Mucosa of stomach (tissue), 1 donor: ENCODE data around the gene MYO1F.

ENCODE experiments used
- H3K27me3 ChIP-seq: one replicate; pipeline ENCODE4 v1.7.0; 2013; ENCODE audit warnings: mild to moderate bottlenecking, low read length; ENCODE audit not compliant: control insufficient read depth, insufficient read depth
- H3K36me3 ChIP-seq: one replicate; pipeline ENCODE4 v1.7.0; 2013; ENCODE audit warnings: low read length; ENCODE audit not compliant: control insufficient read depth, insufficient read depth
- H3K4me1 ChIP-seq: one replicate; pipeline ENCODE4 v1.7.0; 2013; ENCODE audit warnings: mild to moderate bottlenecking, low read length; ENCODE audit not compliant: control insufficient read depth, insufficient read depth
- H3K4me3 ChIP-seq: one replicate; pipeline ENCODE4 v1.7.0; 2013; ENCODE audit warnings: low read length
- H3K9ac ChIP-seq: one replicate; pipeline ENCODE4 v1.7.0; 2013; ENCODE audit warnings: mild to moderate bottlenecking, low read length, moderate library complexity
- H3K9me3 ChIP-seq: one replicate; pipeline ENCODE4 v1.7.0; 2013; ENCODE audit warnings: mild to moderate bottlenecking, low read length, moderate library complexity; ENCODE audit not compliant: control insufficient read depth
- donor health status: Pancreatic carcinoma.

The MYO1F gene

DNA sequence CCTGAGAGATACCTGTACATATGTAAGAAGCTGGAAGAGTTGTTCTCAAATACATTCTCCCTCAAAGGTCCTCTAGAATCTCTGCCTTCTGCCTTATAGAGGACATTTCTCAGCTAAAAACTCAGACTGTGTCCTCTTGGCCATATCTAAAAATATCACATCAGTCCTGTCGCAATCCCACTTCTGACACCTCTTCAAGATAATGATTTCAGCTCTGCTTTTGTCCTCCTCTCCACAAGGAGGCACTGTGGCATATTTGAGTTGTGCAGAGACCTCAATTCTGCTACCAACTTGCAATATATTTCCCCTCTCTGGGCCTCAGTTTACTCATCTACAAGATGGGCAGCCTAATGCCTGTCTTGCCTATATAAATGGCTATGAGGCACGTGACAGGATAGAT lies 16.7 kb upstream of the MYO1F start:
- H3K9me3 ChIP-seq = no peaks in the 10 kb centered on the region
- H3K36me3 ChIP-seq = no peaks in the 10 kb centered on the region
- H3K9ac ChIP-seq = no peak overlapping the region
- peaks cover 8% of the 10 kb centered on the region for H3K4me1 ChIP-seq
- H3K4me3 ChIP-seq = no peak overlapping the region
- H3K27me3 ChIP-seq = peaks cover 10% of the 10 kb centered on the region

DNA sequence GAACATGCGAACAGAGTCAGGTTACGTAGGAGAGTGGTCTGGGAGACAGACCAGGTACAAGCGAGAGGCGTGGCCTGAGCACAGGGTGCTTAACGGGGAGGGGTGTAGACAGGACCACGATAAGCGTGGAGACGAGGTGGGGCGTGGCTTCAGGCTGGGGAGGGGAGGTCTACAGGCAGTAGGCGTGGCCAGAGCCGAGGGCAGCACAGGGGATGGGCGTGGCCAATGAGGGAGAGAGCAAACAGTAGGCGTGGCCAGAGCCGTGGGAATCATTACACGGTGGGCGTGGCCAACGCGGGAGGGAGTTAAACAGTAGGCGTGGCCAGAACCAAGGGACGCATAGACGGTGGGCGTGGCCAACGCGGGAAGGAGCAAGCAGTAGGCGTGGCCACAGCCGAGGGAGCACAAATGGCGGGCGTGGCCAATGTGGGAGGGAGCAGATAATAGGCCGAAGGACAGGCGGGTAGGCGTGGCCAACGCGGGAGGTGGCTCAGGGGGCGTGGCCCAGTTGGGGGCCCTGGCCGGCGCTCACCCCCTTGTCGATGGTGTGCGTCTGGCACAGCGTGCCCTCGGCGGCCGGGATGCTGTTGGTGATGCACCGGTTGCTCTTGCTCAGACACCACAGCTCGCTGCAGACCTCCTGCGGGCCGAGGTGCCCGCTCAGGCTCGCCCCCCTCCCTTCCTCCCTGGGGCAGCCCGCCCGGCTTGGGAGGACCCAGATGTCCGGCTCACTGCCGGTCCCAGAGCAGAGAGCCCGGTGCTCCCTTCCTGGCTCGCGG lies 15.2 kb upstream of the MYO1F start:
- Histone ChIP-seq H3K9me3 (no peaks in the 10 kb centered on the region), H3K4me1 (peaks cover 8% of the 10 kb centered on the region), H3K36me3 (no peaks in the 10 kb centered on the region), H3K9ac (no peak overlapping the region), H3K27me3 (peaks cover 10% of the 10 kb centered on the region), H3K4me3 (no peak overlapping the region)

DNA sequence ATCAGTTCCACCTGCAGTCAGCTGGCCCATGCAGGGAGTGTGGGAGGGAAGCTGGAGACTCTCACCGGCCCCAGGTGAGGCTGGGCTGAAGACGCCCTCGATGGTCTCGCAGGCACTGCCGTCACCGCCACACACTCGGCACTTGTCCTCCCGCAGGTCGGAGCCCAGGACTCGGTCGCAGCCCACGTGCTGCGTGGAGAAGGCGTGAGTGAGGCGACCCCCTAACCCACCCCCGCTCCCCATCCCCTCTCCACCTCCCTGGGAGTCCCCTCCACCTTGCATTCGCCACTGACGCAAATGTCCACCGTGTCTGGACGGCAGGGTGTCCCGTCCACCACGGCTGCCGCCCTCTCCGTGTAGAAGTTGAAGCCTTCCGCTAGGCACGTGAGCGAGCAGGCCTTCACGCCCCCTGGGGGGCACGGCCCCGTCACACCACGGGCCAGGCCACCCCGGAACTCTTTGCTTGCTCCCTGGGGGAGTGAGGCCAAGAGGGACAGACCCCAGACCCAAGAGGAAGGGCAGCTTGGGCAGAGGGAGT lies 12.0 kb upstream of the MYO1F start:
- Histone ChIP-seq H3K9me3 (no peaks in the 10 kb centered on the region), H3K4me1 (peaks cover 8% of the 10 kb centered on the region), H3K36me3 (no peaks in the 10 kb centered on the region), H3K9ac (no peak overlapping the region), H3K27me3 (peaks cover 17% of the 10 kb centered on the region), H3K4me3 (no peak overlapping the region)

DNA sequence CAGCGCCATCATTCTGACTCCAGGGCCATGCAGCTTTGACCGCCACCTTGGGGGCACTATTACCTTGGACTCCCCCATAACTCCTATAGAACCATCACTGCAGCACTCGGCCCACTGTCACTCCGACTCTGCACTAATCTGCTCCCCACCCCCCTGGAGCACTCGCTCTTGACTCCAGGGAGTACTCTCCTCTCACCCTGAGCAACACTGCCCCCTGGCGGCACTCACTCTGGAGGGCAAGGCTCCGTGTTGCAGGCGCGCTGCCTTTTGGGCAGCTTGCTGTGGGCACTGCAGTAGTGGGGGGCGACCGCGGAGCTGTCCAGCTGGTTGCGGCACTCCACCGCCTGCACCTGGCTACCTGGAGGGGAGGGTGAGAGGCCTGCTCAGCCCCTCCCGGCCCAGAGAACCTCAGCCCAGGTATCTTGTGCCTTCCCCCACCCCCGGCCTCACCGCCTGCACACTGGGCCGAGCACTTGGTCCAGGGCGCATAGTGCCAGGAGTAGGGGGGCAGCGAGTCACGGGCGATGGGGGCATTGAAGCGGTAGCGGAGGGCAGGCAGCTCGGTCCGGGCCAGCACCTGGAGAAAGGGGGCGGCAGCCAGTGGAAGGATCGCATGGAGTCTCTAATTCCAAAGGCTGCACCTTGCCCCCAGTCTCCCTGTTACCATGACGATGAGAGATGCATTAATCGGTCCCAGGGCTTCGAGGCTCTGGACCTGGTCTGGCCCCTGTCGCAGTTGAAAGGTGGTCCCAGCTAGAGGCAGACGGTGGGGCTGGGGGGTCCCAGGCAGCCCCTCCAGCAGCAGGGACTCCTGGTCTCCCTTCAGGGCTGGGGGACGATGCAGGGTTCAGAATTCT lies 8.9 kb upstream of the MYO1F start:
- Histone ChIP-seq H3K27me3 (peaks cover 7% of the 10 kb centered on the region), H3K9ac (no peak overlapping the region), H3K36me3 (no peaks in the 10 kb centered on the region), H3K9me3 (no peaks in the 10 kb centered on the region), H3K4me1 (no peaks in the 10 kb centered on the region), H3K4me3 (no peak overlapping the region)

DNA sequence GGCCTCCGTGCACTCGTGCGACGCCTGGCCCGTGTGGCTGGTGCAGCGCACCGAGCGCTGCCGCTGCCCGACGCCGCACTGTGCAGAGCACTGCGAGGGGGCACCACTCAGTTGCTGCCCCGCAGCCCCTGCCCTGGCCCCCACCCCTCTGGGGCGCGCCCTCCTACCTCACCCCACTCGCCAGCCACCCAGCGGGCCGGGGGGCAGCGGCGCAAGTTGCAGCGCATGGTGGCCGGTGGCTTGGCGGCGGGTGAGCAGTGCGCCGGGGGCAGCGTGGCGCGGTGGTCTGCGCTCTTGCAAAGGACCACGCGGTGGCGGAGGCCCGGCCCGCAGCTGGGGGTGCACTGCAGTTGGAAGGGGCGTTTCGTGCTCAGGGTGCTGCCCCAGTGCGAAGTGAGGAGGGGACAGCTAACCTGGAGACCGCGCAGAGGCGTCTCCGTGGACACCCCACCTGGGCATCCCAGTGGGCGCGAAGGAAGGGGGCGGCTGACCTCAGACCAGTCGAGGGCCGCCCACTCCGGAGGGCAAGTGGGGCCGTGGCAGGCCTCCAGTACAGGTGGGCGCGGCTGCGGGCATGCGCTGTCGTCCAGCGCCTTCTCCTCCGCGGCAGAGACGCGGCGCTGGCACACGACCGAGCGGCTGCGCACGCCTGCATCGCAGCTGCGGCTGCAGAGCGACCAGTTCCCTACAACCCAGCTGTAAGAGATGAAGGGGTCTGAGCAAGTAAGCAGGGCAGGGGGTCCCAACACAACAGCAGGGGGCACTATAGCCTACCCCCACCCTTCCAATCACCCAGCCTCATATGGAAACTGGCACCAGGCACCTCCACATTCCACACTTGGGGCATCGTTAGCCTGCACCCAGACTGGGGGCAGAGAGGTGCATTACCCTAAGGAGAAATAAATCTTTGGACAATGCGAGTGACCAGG lies 8.0 kb upstream of the MYO1F start:
- Histone ChIP-seq H3K36me3 (no peaks in the 10 kb centered on the region), H3K9me3 (no peaks in the 10 kb centered on the region), H3K27me3 (peaks cover 7% of the 10 kb centered on the region), H3K9ac (no peak overlapping the region), H3K4me3 (no peak overlapping the region), H3K4me1 (no peaks in the 10 kb centered on the region)

DNA sequence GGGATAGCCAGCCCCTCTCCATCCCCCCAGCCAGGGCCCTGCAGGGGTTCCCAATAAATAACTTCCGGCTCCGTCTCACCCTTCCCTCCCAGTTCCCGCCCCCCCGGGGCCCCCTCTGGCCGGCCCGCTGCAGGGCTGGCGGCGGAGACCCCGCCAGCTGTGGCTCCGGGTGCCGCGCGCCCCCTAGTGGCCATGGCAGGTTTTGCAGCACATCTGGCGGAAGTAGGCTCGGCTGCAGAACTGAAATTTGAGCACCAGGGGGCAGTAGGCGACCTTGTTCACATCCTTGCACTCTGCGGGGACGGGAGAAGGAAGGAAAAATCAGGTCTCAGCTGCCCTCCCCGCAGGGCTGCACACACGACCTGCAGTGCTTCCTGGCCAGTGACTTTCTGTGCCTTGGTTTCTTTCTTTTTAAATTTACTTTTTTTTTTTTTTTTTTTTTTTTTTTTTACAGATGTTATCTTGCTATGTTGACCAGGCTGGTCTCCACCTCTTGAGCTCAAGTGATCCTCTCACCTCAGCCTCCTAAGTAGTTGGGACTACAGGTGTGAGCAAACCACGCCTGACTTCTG lies 3.6 kb upstream of the MYO1F start:
- H3K36me3 ChIP-seq = no peaks in the 10 kb centered on the region
- H3K27me3 ChIP-seq = peaks cover 7% of the 10 kb centered on the region
- no peak overlapping the region for H3K4me3 ChIP-seq
- no peaks in the 10 kb centered on the region for H3K9me3 ChIP-seq
- H3K9ac ChIP-seq = no peak overlapping the region
- H3K4me1 ChIP-seq = peaks cover 5% of the 10 kb centered on the region

DNA sequence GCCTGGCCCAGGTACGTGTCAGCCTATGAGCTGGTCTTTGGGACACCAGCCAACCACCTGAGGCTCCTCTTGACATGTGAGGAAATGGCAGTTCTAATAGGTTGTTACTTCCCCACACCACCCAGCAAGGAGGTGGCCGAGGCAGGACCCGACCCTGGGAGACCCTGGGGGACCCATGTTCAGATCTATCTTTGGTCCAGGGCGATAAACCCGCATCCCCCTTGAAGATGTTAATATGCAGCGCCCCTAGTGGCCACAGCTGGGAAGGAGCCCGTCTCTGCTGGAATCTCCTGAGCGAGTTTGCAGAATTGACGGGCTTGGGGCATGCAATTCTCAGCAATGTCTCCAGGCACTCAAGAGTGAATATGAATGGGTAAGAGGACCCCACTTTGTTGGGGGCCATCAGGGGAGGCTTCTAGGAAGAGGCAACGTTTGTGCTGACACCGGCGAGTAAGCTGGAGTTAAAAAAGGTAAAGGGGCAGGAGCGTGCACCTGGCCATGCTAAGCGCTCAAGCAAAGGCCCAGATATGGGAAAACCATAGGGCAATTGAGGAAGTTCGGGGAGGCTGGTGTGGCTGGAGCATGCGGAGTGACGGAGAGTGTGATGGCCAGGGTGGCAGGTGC lies 1.5 kb upstream of the MYO1F start:
- Histone ChIP-seq H3K9me3 (no peaks in the 10 kb centered on the region), H3K36me3 (no peaks in the 10 kb centered on the region), H3K4me1 (peaks cover 5% of the 10 kb centered on the region), H3K27me3 (peaks cover 6% of the 10 kb centered on the region), H3K9ac (no peak overlapping the region), H3K4me3 (no peak overlapping the region)

DNA sequence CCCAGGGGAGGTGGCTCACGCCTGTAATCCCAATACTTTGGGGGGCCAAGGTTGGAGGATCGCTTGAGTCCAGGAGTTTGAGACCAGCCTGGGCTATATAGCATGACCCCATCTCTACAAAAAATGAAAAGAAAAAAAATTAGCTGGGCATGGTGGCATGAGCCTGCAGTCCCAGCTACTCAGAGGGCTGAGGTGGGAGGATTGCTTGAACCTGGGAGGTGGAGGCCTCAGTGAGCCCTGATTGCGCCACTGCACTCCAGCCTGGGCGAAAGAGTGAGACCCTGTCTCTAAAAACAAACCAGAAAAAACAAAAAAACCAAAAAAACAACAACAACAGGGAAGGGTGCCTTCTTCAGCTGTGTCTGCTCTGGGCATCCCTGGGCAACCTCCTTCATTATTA lies 499 bp upstream of the MYO1F start:
- no peaks in the 10 kb centered on the region for H3K36me3 ChIP-seq
- H3K27me3 ChIP-seq = peaks cover 6% of the 10 kb centered on the region
- H3K9me3 ChIP-seq = no peaks in the 10 kb centered on the region
- H3K4me1 ChIP-seq = peaks cover 5% of the 10 kb centered on the region
- no peak overlapping the region for H3K4me3 ChIP-seq
- H3K9ac ChIP-seq = no peak overlapping the region

DNA sequence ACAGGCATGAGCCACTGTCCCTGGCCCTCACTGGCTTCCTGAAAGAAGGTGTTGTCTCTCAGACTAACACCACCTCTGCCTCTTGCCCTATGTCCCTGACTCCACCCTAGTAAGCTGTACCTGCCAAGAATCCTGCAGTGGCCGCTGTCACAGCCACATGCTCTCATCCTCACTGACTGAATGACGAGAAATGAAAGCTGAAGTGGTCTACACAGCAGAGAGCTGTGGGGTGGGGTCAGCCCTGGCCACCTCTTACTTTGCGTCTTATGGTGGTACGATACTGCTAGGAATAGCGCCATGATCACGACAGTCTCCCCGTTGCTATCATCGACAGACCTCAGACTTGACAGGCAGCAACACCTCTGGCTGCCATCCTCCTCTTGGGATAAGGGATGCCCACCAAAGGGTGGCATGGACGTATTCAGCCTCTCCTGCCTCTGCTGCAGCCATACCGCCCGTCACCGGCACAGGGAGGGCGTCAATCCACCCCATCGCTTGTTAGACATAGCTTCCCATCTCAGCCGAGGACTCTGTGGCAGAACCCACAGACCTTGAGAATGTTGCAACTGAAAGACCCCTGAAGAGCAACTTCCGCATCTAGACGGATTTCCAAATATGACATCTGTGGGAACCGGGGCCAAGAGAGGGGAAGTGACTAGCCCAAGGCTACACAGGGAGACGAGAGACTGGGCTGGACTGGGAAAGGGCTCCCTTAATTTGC lies 809 bp downstream of the MYO1F start:
- Histone ChIP-seq H3K9ac (no peak overlapping the region), H3K36me3 (no peaks in the 10 kb centered on the region), H3K4me3 (no peak overlapping the region), H3K4me1 (peaks cover 5% of the 10 kb centered on the region), H3K9me3 (no peaks in the 10 kb centered on the region), H3K27me3 (peaks cover 6% of the 10 kb centered on the region)

DNA sequence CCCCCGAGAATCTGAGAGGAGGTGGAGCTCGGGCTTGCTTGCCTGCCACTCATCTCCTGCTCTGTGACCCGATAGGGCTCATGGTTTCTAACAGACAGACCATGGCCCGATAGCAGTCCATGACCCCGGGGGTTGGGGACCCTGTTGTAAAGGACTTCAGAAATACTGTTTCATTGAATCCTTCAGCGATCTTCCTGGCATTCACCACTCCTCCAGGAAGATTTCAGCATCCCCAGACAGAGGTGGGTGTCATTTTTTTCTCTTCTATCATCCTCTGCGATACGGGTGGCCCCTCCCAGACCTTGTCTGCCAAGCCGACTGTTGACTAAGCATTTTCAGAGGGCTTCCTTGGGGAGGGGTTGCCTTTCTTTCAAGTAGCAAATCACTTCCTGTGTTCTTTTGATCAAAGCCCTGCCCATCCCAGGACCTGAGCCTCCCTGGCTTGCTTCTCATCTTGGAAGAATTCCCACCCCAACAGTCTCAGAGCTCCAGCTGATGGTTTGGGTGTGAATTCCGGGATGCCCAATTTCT lies 1.7 kb downstream of the MYO1F start:
- no peak overlapping the region for H3K9ac ChIP-seq
- peaks cover 6% of the 10 kb centered on the region for H3K27me3 ChIP-seq
- H3K36me3 ChIP-seq = no peaks in the 10 kb centered on the region
- no peaks in the 10 kb centered on the region for H3K9me3 ChIP-seq
- no peak overlapping the region for H3K4me3 ChIP-seq
- H3K4me1 ChIP-seq = peaks cover 5% of the 10 kb centered on the region
